Testis (tissue), 2 donors: ENCODE results near the gene ZNF654.

ENCODE experiments used
- CTCF ChIP-seq, 3 experiments: fragments of 450-650 bp in 2 of 3; fragments of 200-600 bp in 1 of 3; sonication (generic) in 1 of 3; IDR thresholded peaks; one replicate each; pipeline ENCODE4 v1.5.1; 2016 to 2019; ENCODE audit warnings: antibody characterized with exemption in 3 of 3, mild to moderate bottlenecking in 2 of 3, moderate library complexity in 1 of 3
- POLR2A ChIP-seq: fragments of 450-650 bp; IDR thresholded peaks from one replicate; pipeline ENCODE4 v1.6.1; 2017; ENCODE audit warnings: antibody characterized with exemption, mild to moderate bottlenecking, moderate library complexity

DNA sequence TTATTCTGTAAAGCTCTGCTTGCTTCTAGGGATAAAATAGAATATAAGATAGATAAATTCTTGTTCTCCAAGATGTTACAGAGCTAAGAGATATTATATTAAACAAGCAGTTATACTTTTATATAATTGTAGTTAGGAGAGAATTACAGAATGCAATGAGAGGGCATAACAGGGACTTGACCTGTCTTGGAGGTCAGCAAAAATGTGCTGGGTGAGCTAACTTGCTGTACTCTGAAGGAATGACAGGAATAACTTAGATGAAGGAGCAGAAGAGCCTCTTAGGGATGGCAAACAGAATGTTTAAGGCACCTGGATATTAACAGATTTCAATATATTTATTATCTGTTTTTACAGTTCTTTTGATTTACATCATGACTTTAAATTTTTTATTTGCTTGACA, 33.2 kb downstream of the ZNF654 start:
- TF ChIP-seq CTCF (IDR thresholded peaks at IDR 0.05) (no peak), POLR2A (no peak)
